Mesothelial cell of epicardium (in vitro differentiated cells): ENCODE data around the gene LYSET. TPM values are rescaled to one million over a fixed set of nuclear protein-coding genes. Genes with fewer than 3 reads are reported as not detected.
"Not testable (repeated sequence)": the region's sequence is repeated elsewhere in the genome, so short reads cannot be mapped to it uniquely, and the experiment has no call there.

Experiments
- DNase-seq, 2 experiments: peaks; one replicate each; pipeline ENCODE4 v3.0.0; 2021; ENCODE audit warnings: low spot score in 2 of 2; ENCODE audit not compliant: unreplicated experiment in 2 of 2
- H3K27ac Mint-ChIP-seq: 2 replicates; pipeline ENCODE4 v1.8.0; 2021; ENCODE audit warnings: mixed read lengths
- H3K27me3 Mint-ChIP-seq: 2 replicates; pipeline ENCODE4 v1.8.0; 2021; ENCODE audit warnings: low read depth, mixed read lengths
- H3K36me3 Mint-ChIP-seq: 2 replicates; pipeline ENCODE4 v1.8.0; 2021; ENCODE audit warnings: mixed read lengths
- H3K4me1 Mint-ChIP-seq: 2 replicates; pipeline ENCODE4 v1.8.0; 2021; ENCODE audit warnings: mixed read lengths
- H3K4me3 Mint-ChIP-seq: 2 replicates; pipeline ENCODE4 v1.8.0; 2021; ENCODE audit warnings: mild to moderate bottlenecking, moderate library complexity, mixed read lengths
- H3K9me3 Mint-ChIP-seq: 2 replicates; pipeline ENCODE4 v1.8.0; 2021; ENCODE audit warnings: mixed read lengths
- total RNA-seq: library from RNA; stranded (reverse); gene quantifications from 3 replicates; pipeline ENCODE4 v1.2.1, GENCODE V29; 2021
- TF ChIP-seq, protein P1 (sequence below): fragments of 200-600 bp; sonication (generic); IDR thresholded peaks from one replicate; pipeline ENCODE4 v1.5.0; 2021; ENCODE audit warnings: antibody characterized with exemption; ENCODE audit not compliant: unreplicated experiment

Gene LYSET
- total RNA-seq, 1 donor from 2014 or later: 13.7 TPM

DNA sequence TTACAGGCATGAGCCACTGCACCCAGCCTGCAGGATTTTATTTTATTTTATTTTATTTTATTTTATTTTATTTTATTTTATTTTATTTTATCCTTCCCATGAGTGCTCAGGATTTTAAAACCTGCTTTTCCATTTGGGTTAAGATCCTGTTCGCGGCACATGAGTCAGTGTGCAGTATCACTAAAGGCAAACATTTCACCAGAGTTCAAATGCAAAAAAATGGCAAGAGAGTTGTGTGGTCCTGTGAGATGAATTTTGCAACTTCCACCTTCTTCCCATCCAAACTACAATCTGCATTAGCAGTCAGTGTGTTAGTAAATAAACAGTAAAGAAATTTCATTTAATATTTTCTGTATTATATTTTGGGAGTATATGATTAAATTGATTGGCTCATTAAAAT is 29.4 kb upstream of the LYSET start:
- no peaks in the 10 kb centered on the region for H3K36me3 Mint-ChIP-seq
- peaks cover 4% of the 10 kb centered on the region for H3K4me1 Mint-ChIP-seq
- TF ChIP-seq, protein P1, sequence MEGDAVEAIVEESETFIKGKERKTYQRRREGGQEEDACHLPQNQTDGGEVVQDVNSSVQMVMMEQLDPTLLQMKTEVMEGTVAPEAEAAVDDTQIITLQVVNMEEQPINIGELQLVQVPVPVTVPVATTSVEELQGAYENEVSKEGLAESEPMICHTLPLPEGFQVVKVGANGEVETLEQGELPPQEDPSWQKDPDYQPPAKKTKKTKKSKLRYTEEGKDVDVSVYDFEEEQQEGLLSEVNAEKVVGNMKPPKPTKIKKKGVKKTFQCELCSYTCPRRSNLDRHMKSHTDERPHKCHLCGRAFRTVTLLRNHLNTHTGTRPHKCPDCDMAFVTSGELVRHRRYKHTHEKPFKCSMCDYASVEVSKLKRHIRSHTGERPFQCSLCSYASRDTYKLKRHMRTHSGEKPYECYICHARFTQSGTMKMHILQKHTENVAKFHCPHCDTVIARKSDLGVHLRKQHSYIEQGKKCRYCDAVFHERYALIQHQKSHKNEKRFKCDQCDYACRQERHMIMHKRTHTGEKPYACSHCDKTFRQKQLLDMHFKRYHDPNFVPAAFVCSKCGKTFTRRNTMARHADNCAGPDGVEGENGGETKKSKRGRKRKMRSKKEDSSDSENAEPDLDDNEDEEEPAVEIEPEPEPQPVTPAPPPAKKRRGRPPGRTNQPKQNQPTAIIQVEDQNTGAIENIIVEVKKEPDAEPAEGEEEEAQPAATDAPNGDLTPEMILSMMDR: no peak
- no peaks in the 10 kb centered on the region for H3K9me3 Mint-ChIP-seq
- no peak overlapping the region for H3K4me3 Mint-ChIP-seq
- H3K27me3 Mint-ChIP-seq: no peaks in the 10 kb centered on the region
- H3K27ac Mint-ChIP-seq: no peak overlapping the region
- no peak for DNase-seq

DNA sequence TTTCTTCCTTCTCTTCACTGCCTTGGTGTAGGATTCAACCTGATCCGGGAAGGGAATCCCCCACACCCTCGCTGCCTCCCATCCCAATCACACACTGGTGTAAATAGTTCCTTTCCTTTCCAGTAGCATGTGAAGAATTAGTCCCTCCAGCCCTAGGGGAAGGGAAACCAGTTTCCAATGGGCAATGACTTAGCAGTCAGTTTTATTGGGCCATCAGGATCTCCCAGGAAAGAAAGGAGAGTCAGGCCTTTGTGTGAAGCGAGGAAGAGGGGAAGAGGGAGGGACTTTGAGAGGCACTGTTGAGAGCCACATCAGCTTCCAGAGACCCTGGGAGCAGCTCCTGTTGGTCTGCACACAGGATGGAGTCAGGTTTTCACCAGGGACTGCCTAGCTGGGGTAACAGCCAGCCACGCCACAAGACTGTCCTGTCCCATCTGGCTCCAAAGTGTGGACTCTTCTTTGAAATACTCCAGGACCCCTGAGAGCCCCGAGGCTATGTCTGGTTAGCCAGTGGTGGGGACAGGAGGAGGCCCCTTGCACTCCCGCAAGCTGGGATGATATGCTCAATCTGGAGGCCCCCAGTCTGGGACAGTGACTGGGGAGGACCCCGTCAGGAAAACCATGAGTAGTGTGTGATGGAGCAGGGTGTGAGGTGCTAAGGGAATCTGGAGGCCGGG is 28.3 kb upstream of the LYSET start:
- DNase-seq: no peak
- Mint-ChIP-seq H3K4me1 (no peaks in the 10 kb centered on the region), H3K27me3 (no peaks in the 10 kb centered on the region), H3K36me3 (no peaks in the 10 kb centered on the region), H3K9me3 (no peaks in the 10 kb centered on the region), H3K4me3 (no peak overlapping the region), H3K27ac (no peak overlapping the region)
- TF ChIP-seq, protein P1: no peak

DNA sequence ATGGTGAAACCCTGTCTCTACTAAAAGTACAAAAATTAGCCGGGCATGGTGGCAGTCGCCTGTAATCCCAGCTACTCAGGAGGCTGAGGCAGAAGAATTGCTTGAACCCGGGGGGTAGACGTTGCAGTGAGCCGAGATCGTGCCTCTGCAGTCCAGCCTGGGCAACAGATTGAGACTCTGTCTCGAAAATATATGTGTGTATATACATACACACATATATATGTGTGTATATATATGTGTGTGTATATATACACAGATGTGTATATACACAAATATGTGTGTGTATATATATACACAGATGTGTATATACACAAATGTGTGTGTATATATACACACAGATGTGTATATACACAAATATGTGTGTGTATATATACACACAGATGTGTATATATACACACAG is 26.8 kb upstream of the LYSET start:
- not testable (repeated sequence) for H3K27ac Mint-ChIP-seq, H3K9me3 Mint-ChIP-seq, DNase-seq, H3K4me1 Mint-ChIP-seq, H3K27me3 Mint-ChIP-seq, H3K36me3 Mint-ChIP-seq, H3K4me3 Mint-ChIP-seq

DNA sequence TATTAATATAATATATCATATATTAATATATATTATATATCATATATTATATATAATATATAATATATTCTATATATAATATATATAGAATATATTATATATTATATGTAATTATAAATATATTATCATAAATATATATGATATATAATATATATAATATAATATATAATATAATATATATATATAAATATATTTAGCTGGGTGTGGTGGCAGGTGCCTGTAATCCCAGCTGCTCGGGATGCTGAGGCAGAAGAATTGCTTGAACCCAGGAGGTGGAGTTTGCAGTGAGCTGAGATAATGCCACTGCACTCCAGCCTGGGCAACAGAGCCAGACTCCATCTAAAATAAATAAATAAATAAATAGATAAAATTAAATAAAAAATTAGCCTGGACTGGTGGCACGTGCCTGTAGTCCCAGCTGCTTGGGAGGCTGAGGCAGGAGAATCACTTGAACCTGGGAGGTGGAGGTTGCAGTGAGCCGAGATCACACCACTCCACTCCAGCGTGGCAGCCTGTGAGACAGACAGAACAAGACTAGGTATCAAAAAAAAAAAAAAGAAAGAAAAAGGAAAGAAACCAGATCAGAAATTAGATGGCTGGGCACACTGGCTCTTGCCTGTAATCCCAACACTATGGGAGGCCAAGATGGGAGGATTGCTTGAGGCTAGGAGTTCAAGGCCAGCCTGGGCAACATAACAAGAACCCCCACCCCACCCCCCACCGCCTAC is 25.3 kb upstream of the LYSET start:
- not testable (repeated sequence) for H3K36me3 Mint-ChIP-seq, H3K27ac Mint-ChIP-seq, H3K4me1 Mint-ChIP-seq, H3K4me3 Mint-ChIP-seq, H3K9me3 Mint-ChIP-seq, DNase-seq, H3K27me3 Mint-ChIP-seq

DNA sequence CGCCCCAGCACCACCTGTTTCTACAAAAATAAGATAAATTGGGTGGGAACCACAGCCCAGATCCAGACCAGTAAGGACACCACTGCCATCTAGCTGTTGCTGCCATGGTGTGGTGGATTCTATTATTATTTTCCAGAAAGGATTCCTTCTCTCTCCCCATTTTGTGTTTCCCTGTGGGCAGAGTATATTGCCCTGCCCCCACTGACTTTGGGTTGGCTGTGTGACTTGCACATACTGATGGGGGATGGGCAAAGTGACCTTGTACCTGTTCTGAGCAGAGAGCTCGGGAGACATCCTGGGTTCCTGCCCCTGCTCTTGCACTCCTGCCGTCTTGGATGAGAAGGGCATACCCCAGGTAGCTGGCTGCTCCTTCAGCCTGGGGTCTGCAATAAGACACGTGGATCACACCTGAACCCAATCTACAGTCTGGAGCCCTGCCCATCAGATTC is 24.7 kb upstream of the LYSET start:
- Mint-ChIP-seq H3K27me3 (no peaks in the 10 kb centered on the region), H3K27ac (no peak overlapping the region), H3K4me3 (no peak overlapping the region), H3K36me3 (no peaks in the 10 kb centered on the region), H3K9me3 (no peaks in the 10 kb centered on the region), H3K4me1 (no peaks in the 10 kb centered on the region)
- no peak for DNase-seq
- TF ChIP-seq, protein P1: no peak

DNA sequence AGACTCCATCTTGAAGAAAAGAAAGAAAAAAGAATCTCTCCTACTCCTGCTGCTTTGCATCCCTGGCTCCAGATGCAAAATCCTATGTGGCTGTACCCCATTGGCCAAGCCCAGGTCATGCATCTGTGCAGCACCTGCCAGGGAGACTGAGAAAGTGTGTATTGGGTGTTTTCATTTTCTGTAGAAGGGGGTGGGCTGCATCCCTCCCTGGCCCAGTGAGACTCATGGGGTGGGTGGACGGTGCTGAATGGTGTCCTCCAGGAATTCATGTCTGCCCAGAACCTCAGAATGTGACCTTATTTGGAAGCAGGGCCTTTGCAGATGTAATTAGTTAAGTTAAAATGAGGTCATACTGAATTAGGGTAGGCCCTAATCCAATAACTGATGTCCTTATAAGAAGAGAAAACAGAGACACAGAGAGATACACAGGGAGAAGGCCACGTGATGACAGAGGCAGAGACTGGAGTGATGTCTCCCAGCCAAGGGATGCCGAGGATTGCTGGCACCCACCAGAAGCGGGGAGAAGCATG is 23.6 kb upstream of the LYSET start:
- Mint-ChIP-seq H3K27me3 (no peaks in the 10 kb centered on the region), H3K27ac (no peak overlapping the region), H3K9me3 (no peaks in the 10 kb centered on the region), H3K36me3 (no peaks in the 10 kb centered on the region), H3K4me1 (no peaks in the 10 kb centered on the region), H3K4me3 (no peak overlapping the region)
- TF ChIP-seq, protein P1: no peak
- no peak for DNase-seq
